ENCODE measurements around the gene ADGRA1. TPM values are rescaled to one million over a fixed set of nuclear protein-coding genes. Genes with fewer than 3 reads are reported as not detected.

The ADGRA1 gene
- total and polyA plus RNA-seq, 10 of the 15 experiments (the other 5 are each of a cell fraction or from before 2014, with no cell fraction given) = not detected

- TF ChIP-seq, protein P1, sequence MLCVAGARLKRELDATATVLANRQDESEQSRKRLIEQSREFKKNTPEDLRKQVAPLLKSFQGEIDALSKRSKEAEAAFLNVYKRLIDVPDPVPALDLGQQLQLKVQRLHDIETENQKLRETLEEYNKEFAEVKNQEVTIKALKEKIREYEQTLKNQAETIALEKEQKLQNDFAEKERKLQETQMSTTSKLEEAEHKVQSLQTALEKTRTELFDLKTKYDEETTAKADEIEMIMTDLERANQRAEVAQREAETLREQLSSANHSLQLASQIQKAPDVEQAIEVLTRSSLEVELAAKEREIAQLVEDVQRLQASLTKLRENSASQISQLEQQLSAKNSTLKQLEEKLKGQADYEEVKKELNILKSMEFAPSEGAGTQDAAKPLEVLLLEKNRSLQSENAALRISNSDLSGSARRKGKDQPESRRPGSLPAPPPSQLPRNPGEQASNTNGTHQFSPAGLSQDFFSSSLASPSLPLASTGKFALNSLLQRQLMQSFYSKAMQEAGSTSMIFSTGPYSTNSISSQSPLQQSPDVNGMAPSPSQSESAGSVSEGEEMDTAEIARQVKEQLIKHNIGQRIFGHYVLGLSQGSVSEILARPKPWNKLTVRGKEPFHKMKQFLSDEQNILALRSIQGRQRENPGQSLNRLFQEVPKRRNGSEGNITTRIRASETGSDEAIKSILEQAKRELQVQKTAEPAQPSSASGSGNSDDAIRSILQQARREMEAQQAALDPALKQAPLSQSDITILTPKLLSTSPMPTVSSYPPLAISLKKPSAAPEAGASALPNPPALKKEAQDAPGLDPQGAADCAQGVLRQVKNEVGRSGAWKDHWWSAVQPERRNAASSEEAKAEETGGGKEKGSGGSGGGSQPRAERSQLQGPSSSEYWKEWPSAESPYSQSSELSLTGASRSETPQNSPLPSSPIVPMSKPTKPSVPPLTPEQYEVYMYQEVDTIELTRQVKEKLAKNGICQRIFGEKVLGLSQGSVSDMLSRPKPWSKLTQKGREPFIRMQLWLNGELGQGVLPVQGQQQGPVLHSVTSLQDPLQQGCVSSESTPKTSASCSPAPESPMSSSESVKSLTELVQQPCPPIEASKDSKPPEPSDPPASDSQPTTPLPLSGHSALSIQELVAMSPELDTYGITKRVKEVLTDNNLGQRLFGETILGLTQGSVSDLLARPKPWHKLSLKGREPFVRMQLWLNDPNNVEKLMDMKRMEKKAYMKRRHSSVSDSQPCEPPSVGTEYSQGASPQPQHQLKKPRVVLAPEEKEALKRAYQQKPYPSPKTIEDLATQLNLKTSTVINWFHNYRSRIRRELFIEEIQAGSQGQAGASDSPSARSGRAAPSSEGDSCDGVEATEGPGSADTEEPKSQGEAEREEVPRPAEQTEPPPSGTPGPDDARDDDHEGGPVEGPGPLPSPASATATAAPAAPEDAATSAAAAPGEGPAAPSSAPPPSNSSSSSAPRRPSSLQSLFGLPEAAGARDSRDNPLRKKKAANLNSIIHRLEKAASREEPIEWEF (IDR thresholded peaks at IDR 0.05; ENCODE audit: insufficient replicate concordance, low read depth, low read length) = no peak
- TF ChIP-seq IRF4 (IDR thresholded peaks at IDR 0.05; ENCODE audit: low read depth, low read length) (no peak), TCF3 (IDR thresholded peaks at IDR 0.05; ENCODE audit: borderline replicate concordance, insufficient read depth, low read depth, low read length) (no peak), PRDM15 (CRISPR knock-in tag; IDR thresholded peaks at IDR 0.05) (no peak), TARDBP (IDR thresholded peaks at IDR 0.05; ENCODE audit: borderline replicate concordance) (no peak), KDM1A (IDR thresholded peaks at IDR 0.05; ENCODE audit: borderline replicate concordance) (no peak), CEBPZ (IDR thresholded peaks at IDR 0.05; ENCODE audit: low read depth, low read length) (no peak), BCL11A (IDR thresholded peaks at IDR 0.05; ENCODE audit: low read depth, low read length) (no peak), EGR1 (IDR thresholded peaks at IDR 0.05; ENCODE audit: borderline replicate concordance in 1 of 2, low read depth in 2 of 2, low read length in 2 of 2) (no peak)
- TF ChIP-seq, protein P2, sequence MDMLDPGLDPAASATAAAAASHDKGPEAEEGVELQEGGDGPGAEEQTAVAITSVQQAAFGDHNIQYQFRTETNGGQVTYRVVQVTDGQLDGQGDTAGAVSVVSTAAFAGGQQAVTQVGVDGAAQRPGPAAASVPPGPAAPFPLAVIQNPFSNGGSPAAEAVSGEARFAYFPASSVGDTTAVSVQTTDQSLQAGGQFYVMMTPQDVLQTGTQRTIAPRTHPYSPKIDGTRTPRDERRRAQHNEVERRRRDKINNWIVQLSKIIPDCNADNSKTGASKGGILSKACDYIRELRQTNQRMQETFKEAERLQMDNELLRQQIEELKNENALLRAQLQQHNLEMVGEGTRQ (IDR thresholded peaks at IDR 0.05; ENCODE audit: borderline replicate concordance, low read depth, low read length) = no peak
These were observed 16.9 kb upstream of the ADGRA1 start (continued) for GRCh38 chr10:133070810-133071209.
